HG02973 (cell line): Measurements from ENCODE around the gene UBE4B.

ENCODE experiments used
- ATAC-seq: cut with Tn5 transposase; IDR thresholded peaks from one replicate; pipeline ENCODE4 v1.9.1; 2021; ENCODE audit warnings: moderate library complexity; ENCODE audit not compliant: unreplicated experiment

Gene UBE4B

DNA sequence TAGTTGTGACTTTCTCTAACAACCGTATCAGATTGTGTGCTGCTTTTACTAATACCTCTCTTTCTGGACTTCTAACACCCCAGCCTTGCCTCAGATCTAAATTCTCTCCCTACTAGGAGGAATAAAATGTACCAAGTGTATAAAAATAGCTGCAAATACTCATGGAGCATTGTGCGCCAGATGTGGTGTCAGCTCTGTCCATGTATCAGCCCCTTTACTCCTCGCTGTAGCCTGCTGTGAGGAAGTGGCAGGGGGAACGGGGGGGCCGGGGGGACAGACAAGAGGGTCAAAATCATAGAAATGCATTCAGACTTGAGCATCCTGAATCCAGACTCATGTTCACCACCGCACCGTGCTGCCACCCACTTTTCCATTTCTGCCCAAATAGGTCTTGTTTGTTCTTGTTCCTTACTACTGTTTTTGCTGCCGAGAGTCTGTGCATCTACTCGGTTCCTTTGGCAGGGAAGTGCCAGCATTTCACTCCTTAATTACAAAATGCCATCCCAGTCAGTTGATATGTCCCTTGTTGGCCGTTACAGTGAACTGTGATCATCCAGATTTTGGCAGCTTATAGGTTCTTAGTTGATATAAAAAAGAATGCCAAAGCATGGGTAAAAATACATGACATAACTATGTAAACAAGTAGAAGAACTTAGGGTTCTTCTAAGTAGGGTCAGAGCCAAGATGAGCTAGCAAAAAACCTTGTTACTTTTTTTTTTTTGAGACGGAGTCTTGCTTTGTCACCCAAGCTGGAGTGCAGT, 76.4 kb downstream of the UBE4B start:
- no peak for ATAC-seq

DNA sequence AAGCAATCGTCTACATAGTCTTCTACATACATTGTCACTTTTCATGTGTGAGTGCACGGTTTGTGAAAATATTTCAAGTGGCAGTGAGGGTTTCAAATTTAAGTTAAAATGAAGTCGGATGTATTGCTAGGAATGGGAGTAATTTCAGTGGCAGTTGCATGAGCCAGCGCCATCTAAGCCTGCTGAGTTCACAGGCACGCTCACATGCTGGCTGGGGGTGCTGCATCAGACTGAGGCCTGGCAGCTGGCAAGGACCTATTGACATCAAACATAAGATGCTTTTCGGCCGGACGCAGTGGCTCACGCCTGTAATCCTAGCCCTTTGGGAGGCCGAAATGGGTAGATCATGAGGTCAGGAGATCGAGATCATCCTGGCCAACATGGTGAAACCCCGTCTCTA, 80.7 kb downstream of the UBE4B start:
- no peak for ATAC-seq

DNA sequence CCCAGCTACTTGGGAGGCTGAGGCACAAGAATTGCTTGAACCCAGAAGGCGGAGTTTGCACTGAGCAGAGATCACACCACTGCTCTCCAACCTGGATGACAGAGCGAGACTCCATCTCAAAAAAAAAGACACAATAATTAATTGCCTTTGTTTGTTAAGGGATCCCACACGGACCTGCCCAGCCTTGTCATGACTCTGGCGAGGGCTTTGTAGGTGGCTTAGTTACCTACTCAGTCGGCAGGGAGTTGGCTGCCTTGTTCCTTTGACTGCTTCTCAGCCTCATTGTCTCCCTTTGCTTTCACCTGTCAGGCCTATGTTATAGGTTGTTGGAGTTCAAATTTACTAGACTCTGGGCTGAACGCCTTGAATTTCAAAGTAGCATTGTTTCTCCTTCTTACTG, 82.0 kb downstream of the UBE4B start:
- ATAC-seq = no peak

DNA sequence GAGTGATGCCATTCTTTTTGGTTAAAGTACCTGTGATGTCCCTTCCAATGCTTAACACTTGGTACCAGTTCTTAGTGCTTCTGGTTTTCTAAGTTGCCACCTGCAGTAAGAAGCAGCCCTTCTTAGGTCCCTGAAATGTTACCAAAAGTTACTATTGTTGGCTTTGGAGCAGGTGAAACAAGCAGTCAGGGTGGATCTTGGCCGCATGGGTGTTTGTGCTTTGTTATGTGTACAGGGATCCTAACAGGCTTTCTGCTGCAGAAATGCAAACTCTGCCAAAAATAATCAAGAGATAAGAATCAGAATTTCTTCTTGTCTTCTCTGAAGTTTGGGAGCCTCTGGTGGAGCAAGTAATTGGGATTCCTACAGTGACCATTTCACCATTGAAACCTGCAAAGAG, 84.4 kb downstream of the UBE4B start:
- ATAC-seq = no peak

DNA sequence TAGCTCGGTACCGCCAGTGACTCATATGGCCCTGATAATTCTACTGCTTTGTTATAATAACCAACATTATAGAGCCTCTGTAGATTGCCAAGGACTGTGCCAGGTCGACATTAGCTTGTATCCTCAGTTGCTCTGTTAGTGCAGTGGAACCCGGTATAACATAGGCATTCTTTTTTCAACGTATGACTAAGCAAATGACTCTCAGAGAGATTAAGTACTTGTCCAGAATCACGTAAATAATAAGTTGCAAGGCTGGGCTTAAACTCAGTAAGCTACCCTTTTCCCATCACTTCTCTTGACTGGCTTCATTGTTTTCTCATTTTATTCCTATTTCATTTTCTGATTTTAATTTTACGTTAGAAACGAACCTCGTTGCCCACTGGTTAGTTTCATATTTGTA, 85.1 kb downstream of the UBE4B start:
- no peak for ATAC-seq

DNA sequence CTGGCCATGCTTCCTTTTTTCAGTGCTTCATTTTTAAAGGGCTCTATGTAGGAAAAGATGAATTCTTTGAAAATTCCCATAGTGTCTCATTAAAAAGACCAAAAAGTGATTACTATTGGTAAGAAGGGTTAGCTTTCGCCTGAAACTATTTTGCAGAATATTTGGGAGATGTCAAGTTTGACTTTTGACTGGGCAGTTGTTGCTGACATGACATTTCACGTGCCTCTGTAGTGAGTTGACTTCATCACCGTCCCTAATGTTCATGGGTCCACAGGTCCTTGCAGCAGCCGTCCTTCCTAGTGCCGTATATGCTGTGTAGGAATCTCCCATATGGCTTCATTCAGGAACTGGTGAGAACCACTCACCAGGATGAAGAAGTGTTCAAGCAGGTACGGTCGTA, 88.9 kb downstream of the UBE4B start:
- no peak for ATAC-seq

DNA sequence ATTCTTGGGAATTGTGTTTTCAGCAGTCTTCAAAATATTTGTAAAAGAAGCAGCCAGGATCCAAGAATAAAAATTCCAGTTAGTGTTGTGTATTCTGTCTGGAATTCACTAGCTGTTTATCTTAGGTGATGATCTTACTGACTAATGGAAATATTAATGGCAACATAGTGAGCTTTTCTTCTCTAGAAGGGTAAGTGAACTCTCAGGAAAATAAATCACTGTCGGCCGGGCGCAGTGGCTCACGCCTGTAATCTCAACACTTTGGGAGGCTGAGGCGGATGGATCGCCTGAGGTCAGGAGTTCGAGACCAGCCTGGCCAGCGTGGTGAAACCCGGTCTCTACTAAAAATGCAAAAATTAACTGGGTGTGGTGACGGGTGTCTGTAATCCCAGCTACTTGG, 90.2 kb downstream of the UBE4B start:
- no peak for ATAC-seq

DNA sequence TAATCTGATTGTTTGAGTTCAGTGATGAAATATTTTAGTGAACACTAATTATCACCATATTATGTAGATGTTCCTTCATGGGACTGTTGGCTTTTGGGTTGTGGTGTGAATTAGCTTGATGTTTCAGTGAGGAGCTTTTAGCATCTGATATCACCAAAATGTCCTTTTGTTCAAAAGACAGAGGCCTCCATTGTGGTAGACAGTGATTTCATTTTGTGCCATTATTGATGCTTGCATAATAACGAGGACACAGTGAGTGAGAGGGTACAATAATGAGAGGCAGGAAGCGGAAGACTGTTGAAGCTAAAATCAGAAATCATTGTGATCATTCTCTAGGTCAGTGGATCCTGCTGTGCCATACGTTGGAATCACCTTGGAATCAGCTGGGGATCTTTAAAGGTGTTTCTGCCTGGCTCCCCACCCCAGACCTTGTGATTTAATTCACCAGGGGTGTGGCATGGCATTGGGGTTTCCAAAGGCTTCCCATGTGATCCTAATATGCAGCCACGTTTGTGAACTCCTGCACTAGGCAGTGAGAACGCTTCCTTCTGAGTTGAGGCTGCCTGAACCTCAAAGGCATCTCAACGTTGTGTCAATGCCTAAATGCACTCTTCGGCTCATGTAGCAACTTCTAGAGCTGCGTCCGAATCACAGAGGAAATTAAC, 95.5 kb downstream of the UBE4B start:
- no peak for ATAC-seq

DNA sequence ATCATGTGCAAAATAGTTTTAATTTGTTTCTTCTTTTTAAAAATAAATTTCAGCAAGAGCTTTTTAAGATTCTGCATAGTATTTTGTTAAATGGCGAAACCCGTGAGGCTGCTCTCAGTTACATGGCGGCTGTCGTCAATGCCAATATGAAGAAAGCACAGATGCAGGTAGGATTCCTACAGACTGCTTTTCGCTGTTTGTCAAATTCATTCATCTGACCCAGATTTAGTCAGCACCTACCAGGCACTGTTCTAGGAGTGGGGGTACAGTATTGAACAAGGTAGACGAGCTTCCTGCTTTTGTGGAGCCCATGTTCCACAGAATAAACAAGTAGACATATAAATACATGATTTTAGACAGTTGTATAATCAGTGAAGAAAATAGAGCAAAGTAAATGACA, 99.6 kb downstream of the UBE4B start:
- no peak for ATAC-seq

DNA sequence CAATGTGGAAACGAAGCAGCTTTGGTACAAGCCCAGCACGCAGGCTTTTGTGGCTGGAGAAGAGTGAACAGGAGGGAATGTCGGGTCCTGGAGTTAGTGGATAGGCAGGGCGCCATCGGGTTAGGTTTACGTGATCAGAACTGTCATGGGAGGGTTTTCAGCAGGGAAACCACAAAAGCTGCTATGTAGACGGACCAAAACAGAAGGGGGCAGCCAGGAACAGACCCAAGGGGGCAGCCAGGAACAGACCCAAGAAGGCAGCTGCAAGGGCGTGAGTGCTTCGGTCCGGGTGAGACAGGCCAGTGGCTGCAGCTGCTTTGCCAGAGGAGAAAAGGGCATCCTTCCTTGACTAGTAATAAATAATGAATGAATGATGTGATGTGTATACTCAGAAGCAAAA, 100.1 kb downstream of the UBE4B start:
- ATAC-seq = no peak

DNA sequence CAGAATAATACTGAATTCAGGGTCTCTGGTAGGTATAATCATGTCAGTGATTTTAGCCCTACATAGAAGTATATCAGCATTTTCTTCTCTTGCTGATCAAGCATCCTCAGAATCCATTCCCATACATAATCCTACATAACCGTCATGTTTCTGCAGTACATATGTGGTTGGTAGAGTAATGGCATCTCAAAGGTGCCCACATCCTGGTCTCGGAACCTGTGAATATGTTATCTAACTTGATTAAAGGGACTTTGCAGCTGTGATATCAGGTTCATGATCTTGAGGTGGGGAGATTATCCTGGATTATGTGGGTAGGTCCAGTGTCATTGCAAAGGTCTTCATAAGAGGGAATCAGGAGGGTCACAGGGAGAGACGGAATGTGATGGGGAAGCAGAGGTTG, 108.2 kb downstream of the UBE4B start:
- no peak for ATAC-seq

DNA sequence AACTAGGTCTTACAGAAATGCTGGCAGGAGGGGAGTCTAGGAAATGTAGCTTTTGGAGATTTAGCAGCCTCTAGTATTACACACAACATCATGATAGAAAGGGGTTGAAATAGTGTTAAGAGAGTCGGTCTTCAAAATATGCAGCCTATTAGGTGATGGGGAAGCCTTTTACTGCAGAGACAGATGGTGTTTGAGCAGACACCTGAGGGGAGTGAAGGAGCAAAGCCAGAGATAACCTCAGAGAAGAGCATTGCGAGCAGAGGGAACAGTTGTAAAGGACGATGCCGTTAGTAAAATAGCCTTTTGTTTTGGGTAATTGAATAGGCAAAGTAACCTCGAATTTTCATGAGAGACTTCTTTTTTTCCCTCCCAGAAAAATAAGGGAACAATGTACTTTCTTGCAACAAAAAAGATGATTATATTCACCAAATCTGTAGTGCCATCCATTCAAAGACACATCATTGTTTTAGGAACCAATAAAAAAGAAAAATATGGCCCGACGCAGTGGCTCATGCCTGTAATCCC, 111.3 kb downstream of the UBE4B start:
- ATAC-seq = no peak

DNA sequence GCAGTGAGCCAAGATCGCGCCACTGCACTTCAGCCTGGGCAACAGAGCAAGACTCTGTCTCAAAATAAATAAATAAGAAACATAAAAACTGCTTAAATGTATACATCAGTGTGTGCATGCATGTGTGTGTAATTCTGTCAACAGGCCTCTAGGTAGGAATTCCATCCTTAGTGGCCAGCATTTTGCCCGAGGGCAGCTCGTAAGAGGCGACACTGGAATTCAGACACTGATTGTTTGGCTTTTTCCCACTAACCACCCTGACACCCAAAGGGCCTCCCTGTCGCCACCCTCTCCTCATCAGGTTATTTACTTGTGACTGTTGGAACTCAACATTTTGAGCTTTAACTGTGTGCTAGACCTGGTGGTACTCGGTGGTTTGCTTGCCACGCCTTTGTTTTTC, 113.6 kb downstream of the UBE4B start:
- no peak for ATAC-seq

DNA sequence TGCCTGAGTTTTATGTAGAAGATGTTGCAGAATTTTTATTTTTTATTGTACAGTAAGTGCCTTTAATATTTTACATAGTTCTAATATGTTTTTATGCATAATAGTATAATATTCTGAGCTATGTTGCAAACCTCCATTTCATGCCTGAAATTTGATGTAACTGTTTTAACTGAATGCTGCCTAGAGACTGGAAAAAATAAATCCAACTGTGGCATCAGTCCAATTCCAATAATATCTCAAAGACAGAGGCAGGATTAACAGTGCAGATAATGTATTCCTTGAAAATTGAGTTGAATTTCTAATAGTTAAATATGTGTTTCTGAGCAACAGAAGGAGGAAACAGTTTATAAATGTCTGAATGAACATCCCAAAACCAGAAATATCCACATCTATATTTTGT, 116.5 kb downstream of the UBE4B start:
- ATAC-seq = no peak

DNA sequence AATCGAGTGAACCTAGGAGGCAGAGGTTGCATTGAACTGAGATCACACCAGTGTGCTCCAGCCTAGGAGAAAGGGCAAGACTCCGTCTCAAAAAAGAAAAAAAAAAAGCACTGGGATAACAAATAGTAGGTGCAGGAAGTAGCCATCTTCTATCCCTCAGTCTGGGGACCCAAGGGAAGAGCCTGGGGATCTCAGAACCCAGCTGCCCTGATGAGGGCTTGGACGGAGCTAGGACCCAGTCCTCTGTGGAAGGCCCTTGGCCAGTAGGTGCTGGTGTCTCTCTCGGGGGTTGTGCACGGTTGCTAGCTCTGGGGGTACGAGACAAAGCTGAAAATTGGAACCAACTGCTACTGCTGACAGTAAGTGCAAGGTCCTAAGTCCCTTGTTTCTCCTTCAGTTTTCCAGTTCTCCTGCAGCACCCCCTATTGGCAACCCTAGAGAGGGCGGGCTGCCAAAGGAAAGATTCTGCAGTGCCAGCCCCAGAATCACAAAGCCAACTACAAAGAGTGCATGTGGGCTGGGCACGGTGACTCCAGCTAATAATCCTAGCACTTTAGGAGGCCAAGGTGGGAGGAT, 120.0 kb downstream of the UBE4B start:
- no peak for ATAC-seq

DNA sequence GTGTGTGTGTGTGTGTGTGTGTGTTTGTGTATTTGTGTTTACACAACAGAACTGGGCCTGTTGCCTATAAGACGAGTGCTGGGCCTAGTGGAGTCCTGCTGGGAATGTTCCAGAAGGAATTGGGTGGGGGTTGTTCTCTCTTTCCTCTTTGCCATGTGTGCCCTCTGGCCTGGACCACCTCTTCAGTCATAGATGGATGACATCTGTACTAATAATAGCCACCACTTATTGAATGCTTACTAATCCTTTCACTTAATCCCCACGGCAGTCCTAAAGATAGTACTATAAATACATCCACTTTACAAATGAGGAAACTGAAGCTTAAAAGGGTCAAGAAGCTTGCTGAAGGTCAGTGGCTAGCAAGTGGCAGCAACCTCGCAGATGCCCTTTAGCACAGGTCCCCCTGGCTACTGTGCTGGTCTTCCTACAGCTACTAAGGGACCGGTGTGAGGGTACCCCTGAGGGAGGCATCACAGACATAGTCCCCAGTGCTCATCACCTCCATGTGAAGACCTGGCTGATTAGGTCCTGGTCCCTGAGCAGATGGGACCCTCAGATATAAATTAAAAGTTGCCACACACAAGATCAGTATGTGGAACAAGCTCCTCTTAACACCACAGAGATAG, 122.4 kb downstream of the UBE4B start:
- ATAC-seq = no peak

DNA sequence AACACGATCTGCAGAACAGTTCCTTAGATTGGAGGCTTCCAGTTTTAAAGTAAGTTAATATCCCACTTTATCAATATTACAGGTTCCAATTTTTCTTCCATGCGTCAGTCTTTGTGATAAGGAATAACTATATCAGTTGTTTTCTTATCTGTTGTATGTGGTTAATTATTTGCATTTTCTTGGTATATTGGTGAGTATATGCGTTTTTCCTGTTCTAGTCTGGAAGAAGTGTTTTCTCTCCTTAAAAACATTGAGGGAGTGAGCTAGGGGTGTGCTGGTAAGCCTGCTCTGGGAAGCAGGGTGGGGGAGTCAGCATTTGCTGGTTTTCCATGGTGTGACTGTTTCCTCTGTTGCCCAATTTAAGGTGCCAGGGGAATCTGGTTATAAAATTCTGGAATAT, 127.4 kb downstream of the UBE4B start:
- ATAC-seq = no peak

DNA sequence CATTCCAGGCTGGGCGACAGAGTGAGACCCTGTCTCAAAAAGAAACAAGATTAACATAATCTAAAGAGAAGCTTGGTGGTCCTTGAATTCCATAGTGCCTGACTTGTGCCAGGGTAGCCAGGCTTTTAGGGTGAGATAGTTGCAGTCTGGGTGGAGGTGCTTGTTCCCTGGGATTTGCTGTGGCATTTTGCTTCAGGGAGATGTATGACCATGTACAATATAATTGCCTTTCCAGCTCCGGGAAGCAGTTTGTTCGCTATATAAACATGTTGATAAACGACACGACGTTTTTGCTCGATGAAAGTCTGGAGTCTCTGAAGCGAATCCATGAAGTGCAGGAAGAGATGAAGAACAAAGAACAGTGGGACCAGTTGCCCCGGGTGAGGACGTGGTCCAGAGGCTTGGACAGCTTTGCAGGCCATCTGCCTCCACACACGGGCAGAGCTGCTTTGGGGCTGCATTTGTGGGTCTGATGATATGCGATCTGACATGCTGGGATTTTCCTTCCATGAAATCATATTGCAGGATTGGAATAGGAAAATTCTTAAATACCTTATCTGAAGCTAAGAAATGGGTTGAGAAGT, 128.2 kb downstream of the UBE4B start:
- ATAC-seq = no peak

DNA sequence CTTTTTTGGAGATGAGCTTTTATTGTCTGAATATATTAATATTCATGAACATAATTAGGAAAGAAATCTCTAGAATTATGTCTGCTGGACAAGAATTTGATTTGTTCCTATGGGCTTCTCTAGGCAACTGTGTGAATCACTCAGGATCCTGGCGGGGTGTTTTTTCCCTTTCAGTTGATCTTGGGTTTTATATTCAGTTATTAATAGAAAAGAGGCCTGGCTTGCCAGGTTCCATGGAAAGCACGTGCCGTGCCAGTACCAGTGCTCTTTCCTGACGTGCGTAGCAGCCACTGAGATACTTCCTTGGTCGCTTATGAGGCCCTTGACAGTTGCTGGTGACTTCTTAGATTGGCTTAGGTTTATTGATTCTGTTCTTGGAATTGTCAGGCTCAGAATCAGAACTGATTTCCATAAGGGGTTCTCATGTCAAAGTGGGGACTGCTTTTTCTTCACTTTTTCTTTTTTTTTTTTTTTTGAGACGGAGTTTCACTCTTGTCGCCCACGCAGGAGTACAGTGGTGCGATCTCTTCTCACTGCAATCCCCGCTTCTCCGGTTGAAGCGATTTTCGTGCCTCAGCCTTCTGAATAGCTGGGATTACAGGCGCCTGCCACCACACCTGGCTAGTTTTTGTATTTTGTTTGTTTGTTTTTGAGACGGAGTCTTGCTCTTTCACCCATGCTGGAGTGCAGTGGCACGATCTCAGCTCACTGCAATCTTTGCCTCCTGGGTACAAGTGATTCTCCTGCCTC, 129.0 kb downstream of the UBE4B start:
- ATAC-seq = no peak

DNA sequence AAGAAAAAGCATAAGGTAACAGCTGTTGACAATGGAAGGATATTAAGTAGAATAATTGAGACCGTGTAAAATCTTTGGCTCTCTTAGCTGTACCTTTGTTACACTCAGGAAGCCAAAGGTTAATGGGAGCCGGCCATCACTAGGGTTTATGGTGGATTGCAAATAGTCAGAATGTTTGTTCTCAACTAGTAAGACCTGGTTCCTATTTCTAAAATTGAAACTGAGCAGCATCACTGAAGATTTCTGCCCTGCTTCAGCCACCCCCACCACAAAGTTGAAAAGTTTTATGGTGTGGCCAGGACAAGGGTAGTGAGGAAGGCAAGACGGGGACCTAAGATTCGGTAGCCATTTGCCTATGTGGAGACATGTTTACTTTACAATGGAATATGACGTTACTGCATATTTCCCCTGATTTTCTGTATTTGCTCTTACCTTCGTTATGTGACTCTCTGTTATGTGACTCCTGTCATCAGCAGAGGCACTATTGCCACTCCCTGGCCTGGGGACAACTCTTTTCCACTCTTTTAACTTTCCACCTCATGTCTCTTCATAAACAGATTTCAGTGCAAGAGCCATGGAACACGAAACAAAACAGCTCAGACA, 136.3 kb downstream of the UBE4B start:
- no peak for ATAC-seq
